ENCODE measurements around the gene ERO1A.

ERO1A gene

GRCh38 chr14:52599974-52600373 is 95.4 kb downstream of the ERO1A start:
- no peak for DNase-seq (ENCODE audit: low read depth)

- no peak for DNase-seq (ENCODE audit: low read depth)
Observed at GRCh38 chr14:52598568-52598967, 96.8 kb downstream of the ERO1A start.

GRCh38 chr14:52596861-52597260 is 98.5 kb downstream of the ERO1A start:
- DNase-seq (ENCODE audit: low read depth) = no peak

- no peak for DNase-seq (ENCODE audit: low read depth)
Observed at GRCh38 chr14:52596320-52596719, 99.0 kb downstream of the ERO1A start.

GRCh38 chr14:52590318-52590717 is 105.0 kb downstream of the ERO1A start:
- DNase-seq (ENCODE audit: low read depth) = no peak
